Stimulated activated CD4-positive, alpha-beta T cell treated with anti-CD3 and anti-CD28 coated beads, Interleukin-1b, Interleukin-23, amount 100 ng/mL, for 48 hours (primary cell): Measurements from ENCODE around the gene TLL1.

Experiments used
- DNase-seq: peaks from one replicate; pipeline ENCODE4 v3.0.0-alpha.2; 2020

The TLL1 gene

GRCh38 chr4:165872461-165873297, at the start of gene TLL1:
TSS of gene TLL1 (plus strand) at chr4:165873237. CDS start at chr4:165873905, 668 bp downstream.
- no peak for DNase-seq

DNA sequence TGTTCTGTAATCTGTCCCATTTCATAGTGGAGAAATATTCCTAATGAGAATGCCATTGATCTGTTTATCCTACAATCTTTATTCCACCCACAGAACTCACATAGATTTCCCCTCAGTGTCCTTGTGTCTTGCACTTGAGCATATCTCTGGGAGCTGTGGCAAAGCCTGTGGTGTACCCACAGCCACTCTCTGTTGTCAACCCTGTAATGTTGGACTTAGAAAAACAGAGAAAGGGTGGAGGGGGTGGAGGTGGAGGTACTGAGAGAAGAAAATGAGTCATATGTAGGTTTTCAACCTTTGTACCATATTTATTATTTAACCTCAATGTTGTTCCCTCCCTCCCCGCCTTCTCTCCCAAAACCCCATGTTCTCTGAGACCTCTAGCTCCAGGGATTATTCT, 46.9 kb upstream of the TLL1 start:
- no peak for DNase-seq

DNA sequence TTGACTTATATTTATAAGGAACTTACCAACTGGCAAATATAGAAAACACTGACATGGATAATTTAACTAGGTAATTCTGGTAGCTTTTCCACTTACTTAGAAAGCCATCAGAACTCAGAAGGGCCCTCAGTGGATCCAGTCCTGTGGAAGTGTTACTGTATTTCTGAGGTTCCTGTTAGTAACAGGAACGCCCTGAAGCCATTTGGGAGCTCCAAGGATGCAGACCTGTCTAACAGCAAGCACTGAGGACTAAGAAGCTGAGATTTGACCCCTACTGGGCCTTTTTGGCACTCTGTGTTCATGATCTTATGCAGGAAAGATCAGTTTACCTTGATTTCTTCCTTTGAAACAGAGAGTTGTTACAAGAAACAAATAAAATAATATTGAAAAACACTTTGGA, 46.0 kb upstream of the TLL1 start:
- no peak for DNase-seq

GRCh38 chr4:165828928-165829327, 44.1 kb upstream of the TLL1 start:
- no peak for DNase-seq

GRCh38 chr4:165834116-165834515, 38.9 kb upstream of the TLL1 start:
- DNase-seq: no peak

DNA sequence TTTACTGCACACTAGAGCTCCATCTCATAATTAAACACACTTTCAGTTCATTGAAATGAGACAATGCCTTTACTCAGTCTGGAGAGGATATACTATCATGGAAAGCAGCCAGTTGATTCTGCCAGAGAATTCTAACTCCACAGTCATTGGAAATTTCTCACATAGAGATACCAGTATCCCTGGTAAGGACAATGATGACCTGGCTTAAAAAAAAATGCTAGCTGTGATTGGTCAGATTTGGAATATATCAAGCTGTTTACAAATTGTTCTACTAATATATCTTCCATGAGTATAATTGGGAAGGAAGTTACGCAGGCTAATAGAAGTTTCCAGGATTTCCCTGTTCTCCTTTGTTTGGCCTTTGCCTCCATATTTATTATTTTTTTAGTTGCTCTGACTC, 34.5 kb upstream of the TLL1 start:
- no peak for DNase-seq

- no peak for DNase-seq
Measured at GRCh38 chr4:165839615-165840333, 33.3 kb upstream of the TLL1 start.

DNA sequence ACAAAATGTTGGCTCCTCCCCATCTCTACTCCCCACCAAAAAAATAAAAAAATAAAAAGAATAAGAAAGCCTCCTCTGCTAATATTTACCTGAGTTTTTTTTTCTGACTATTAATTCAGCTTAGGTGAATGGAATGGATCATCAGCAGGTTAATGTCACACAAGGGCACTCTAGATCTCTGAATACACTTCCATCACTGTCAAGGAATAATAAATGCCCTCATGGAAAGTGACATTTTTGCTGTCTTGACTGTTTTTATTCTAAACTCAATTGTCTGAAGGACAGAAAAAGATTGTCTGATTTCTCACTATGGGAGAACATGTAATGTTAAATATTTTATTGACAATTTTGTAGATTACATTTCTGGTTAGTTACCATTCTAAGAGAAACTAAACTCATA, 30.4 kb upstream of the TLL1 start:
- no peak for DNase-seq

DNA sequence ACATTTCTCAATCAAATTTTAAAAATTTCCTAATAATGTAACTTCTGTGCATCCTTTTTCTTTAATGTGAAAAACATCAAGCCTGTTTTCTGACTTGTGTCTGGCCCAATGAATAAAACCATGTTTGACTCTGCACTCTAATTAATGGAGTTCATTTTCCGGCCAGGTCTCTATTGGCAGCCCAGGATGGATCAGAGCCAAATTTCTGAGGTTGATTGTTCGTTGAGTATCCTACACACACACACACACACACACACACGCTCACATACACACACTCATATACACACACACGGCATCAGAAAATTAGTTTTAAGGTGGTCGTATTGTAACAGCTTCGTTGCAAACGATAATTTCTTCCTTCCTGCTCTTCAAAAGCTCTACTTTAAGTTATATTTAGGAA, 28.9 kb upstream of the TLL1 start:
- no peak for DNase-seq

DNA sequence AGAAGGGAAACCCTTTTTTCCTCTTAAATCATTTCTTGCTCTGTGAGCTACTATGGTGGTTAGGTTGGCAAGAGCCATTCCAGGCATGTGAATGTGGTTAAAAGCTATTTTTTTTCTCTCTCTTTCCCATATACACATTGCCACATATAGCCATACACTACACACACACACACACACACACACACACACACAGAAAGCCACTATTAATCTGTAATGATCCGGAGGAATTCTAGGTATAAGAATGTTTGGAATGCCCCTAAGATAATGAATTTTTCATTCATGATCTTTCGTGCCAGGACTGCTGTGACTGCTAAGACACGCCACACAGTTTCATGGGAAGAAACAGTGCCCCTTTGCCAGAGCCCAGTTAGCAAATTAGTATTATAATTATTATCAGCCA, 21.8 kb upstream of the TLL1 start:
- no peak for DNase-seq

DNA sequence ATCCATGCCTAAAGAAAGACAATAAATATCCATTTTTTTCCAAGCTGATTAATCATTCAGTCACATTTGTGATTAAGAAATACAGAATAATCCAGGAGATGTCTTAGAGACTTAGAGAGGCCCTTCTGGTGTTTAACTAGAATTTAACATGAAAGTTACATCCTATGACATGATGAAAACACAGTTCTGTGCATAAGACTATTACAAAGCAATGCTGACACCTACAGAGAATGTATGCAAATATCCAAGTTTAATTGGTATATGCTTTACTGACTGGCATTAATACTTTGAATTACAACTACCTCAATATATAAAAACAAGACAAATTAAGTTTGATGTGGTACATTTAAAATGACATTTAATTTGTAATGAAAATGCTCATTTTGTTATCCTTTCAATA, 17.8 kb upstream of the TLL1 start:
- no peak for DNase-seq

DNA sequence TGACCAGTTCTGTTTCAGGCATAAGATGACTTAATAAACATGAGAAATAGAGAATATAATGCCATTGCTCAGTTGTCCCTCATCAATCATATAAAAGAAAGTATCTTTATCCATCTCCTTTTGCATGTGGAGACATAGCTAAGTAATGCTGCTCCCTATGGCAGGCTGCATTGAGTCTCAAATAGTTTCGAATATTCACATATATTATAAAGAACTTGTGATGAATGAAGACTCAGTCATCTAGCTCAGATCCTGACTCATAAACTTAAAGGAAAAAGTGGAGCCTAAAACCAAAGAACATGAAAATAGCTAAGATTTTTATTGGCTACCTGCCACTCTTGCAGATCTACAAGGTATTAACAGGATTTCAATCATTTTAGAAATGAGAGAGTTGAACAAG, 11.7 kb upstream of the TLL1 start:
- no peak for DNase-seq

DNA sequence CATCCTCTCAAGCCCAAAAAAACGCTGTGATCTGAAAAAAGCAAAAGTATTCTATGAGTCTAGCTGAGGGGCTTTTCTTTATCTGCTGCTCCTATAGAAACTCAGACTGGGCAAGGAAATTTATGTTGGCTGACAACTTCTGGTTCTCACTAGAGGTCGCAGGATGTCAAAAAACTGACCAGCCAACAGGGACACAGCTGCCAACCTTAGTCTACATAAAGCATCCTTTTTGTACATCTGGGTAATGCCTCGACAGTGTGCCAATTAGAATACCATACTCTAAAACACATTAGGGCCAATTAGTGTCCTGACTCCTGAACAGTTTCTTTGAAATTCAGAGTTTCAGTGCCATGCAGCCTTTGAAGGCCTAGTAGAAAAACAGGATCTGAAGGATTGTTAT, 8.8 kb upstream of the TLL1 start:
- no peak for DNase-seq

GRCh38 chr4:165866019-165866650, 6.9 kb upstream of the TLL1 start:
- DNase-seq: no peak

- DNase-seq: no peak
Measured at GRCh38 chr4:165867961-165868360, 5.1 kb upstream of the TLL1 start.

DNA sequence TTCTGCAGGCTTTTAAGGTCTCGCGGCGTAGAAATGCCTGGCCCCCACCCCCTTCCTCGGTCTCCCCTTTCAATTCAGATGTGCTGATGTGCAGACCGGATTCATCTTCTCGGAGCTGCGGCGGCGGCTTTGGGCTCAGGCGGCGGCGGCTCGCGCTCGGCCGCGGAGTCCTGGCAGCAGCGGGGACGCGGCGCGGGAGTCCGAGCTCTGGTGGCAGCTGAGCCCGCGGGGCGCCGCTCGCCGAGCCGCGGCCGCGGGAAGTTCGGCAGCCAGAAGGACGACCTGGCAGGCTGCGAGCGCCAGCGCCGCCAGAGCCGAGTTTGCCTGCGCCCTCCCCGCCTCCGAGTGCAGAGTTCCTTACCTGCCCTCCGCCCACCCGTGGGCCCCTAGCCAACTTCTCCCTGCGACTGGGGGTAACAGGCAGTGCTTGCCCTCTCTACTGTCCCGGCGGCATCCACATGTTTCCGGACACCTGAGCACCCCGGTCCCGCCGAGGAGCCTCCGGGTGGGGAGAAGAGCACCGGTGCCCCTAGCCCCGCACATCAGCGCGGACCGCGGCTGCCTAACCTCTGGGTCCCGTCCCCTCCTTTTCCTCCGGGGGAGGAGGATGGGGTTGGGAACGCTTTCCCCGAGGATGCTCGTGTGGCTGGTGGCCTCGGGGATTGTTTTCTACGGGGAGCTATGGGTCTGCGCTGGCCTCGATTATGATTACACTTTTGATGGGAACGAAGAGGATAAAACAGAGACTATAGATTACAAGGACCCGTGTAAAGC, 448 bp downstream of the TLL1 start:
- DNase-seq: no peak

DNA sequence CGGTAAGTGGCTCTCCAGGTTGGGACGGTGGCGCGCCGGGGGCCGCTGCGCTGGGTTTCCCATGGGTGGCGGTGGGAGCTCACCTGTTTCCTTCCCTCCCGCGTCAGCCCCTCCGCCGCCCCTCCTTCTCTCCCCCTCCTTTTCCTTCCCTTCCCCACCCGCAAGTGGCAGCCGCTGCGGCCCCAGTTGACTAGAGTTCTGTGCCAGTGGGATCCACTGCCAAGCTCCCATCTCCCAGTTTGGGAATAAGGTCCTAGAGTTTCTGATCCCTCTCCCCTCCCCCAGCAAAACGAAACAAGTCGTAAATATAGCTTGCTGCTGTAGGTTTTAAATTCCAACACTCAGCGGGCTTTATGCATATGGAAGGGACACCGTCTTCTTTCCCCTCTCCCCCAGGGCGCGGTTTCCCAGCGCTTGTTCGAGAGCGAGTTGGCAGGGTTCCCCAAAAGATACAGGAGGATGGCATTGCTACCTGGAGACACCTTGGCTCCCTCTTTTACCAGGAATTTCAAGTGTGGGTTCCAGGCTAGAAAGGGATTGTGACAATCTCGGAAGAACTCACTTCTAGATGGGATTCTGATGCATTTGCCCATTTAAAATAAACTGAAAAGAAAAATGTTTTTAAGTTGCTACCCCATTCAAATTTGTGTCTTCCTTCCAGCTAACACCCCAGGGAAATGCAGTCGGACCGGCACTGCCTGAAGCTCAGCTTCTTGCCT, 1.2 kb downstream of the TLL1 start:
- no peak for DNase-seq

- no peak for DNase-seq
Measured at GRCh38 chr4:165874791-165875371, 1.8 kb downstream of the TLL1 start.

DNA sequence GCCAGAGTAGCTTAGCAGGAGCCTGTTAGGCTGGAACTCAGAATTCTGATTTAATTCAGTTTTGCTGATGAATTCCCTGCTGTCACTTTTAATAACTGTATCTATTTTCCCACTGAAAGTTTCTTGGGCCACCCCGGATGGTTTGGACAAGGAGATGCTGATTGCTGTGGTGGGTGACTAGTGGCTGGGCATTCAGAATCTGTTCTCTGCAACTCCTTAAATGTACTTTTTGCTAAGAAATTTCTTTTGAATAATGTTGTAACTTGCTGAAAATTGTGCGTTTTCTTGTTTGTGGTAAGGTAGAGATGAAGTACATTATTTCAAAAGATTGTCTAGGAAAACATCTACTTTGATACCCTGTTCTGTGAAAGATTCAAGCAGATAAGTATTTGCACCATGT, 2.4 kb downstream of the TLL1 start:
- DNase-seq: no peak

- no peak for DNase-seq
Measured at GRCh38 chr4:165877286-165877685, 4.2 kb downstream of the TLL1 start.

DNA sequence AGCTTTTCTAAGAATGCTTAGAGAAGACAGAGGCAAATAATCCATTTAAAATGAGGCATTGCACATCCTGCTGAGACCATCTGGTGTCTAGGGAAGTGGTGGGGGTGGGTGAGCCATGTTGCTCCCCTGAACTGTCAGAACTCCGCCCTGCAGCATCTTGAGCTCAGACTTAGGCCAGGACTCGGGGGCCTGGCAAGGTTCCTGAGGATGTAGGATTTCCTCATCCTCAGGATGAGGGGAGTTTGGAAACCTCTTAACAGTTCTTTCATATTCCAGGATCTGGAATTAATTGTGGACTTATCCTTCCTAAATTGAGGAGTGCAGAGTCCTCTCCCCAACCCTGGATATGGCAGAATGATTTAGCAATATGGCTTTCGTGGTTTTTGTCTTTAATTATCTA, 6.6 kb downstream of the TLL1 start:
- no peak for DNase-seq

DNA sequence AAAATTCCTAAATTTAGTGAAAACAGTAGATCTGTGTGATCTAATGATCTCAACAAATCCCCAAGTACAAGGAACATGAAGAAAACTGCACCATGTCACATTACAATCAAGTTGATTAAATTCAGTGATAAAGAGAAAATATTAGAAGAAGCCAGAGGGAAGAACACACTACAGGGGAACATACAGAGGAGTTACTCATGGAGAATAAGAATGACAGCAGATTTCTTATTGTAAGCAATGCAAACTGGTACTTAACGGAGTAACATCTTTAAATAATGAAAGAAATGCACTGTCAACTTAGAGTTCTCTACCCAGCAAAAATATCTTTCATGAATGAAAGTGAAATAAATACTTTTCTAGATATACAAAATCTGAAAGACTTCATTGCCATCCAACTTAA, 21.1 kb downstream of the TLL1 start:
- no peak for DNase-seq
